Adipocyte (in vitro differentiated cells): ENCODE data around the gene NOX4.
"Not testable (repeated sequence)": the region's sequence is repeated elsewhere in the genome, so short reads cannot be mapped to it uniquely, and the experiment has no call there.

Experiments
- DNase-seq: peaks from one replicate; pipeline ENCODE4 v3.0.0-alpha.2; 2015; ENCODE audit warnings: low read depth
- H3K27me3 ChIP-seq: replicated peaks from 2 replicates; pipeline ENCODE4 v1.7.0; 2013; ENCODE audit warnings: mild to moderate bottlenecking, low read length, moderate library complexity; ENCODE audit not compliant: control insufficient read depth, insufficient read depth
- H3K36me3 ChIP-seq: 2 replicates; pipeline ENCODE4 v1.7.0; 2013; ENCODE audit warnings: low read length, mild to moderate bottlenecking, moderate library complexity; ENCODE audit not compliant: control insufficient read depth, insufficient read depth, severe bottlenecking
- H3K4me1 ChIP-seq: 2 replicates; pipeline ENCODE4 v1.7.0; 2013; ENCODE audit warnings: mild to moderate bottlenecking, low read length, moderate library complexity; ENCODE audit not compliant: control insufficient read depth, insufficient read depth
- H3K4me3 ChIP-seq: 2 replicates; pipeline ENCODE4 v1.7.0; 2013; ENCODE audit warnings: mild to moderate bottlenecking, low read length, moderate library complexity
- H3K9ac ChIP-seq: 2 replicates; pipeline ENCODE4 v1.7.0; 2013; ENCODE audit warnings: mild to moderate bottlenecking, low read length, moderate library complexity
- H3K9me3 ChIP-seq: 2 replicates; pipeline ENCODE4 v1.7.0; 2013; ENCODE audit warnings: mild to moderate bottlenecking, low read length, moderate library complexity; ENCODE audit not compliant: control insufficient read depth

The NOX4 gene

DNA sequence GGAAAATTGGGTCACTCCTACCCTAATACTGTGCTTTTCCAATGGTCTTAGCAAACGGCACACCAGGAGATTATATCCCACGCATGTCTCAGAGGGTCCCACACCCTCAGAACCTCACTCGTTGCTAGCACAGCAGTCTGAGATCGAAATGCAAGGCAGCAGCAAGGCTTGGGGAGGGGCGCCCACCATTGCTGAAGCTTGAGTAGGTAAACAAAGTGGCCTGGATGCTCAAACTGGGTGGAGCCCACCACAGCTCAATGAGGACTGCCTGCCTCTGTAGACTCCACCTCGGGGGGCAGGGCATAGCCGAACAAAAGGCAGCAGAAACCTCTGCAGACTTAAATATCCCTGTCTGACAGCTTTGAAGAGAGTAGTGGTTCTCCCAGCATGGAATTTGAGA lies 64.7 kb downstream of the NOX4 start:
- not testable (repeated sequence) for H3K4me1 ChIP-seq, H3K27me3 ChIP-seq, H3K9me3 ChIP-seq, H3K4me3 ChIP-seq, DNase-seq, H3K9ac ChIP-seq, H3K36me3 ChIP-seq

DNA sequence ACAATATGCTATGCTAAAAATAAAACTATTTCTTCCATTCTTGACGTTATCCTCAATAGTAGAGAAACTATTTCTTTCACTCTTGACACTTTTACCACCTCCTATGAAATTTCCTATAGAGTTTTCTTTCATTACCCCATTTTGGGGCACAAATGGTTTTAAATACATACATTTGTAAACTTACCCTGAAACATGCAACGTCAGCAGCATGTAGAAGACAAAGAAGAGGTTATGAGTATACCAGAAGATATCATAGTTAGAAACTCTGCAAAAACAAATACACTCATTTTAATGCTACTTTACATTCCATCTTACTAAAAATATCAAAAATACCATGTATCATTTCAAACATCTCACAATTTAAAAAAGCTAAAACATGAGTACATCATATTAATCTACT lies 69.5 kb downstream of the NOX4 start:
- H3K27me3 ChIP-seq, result no peaks in the 10 kb centered on the region

DNA sequence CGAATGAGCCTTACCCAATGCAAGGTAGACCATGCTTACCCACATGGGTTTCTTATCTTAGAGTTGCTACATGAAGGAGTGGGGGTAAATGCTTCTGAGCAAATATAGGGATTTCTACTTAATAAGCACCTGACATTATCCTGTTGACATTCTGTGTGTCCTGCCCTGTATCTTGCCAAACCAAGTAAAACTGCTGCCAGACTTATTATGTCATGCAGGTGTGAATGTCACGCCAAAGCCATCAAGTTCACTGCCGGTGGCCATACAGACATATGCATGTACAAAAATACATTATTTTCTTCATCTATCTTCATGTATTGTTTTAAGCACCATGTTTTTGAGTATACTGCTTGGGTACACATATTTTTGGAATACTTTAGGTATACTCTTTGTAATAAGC lies 70.2 kb downstream of the NOX4 start:
- no peak overlapping the region for H3K9ac ChIP-seq
- H3K27me3 ChIP-seq, result no peaks in the 10 kb centered on the region
- no peaks in the 10 kb centered on the region for H3K36me3 ChIP-seq
- no peak overlapping the region for H3K4me3 ChIP-seq
- H3K9me3 ChIP-seq, result no peaks in the 10 kb centered on the region
- DNase-seq, result no peak
- H3K4me1 ChIP-seq, result no peaks in the 10 kb centered on the region

More for the DNA sequence above, 69.5 kb downstream of the NOX4 start:
- Histone ChIP-seq H3K4me1 (no peaks in the 10 kb centered on the region), H3K36me3 (no peaks in the 10 kb centered on the region), H3K4me3 (no peak overlapping the region), H3K9me3 (no peaks in the 10 kb centered on the region), H3K9ac (no peak overlapping the region)
- DNase-seq, result no peak

DNA sequence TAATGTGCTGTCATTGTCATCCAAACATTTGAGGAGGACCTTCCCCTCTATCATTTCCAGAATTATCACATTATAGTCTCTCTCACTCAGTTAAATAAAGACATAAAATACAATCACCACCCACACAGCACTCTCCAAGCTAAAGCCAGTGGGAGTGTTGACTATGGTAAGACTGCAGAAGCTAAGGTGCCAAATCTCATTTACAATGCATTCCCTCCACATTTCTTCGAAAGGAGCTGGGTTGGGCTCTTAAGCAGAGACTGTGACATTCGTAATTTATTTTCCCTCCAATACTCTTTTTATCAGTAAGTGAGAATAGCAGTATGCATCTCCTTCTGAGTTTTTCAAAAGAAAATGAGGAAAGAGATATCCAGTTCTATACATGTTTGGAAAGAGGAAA lies 74.2 kb downstream of the NOX4 start:
- no peak for DNase-seq
- no peaks in the 10 kb centered on the region for H3K27me3 ChIP-seq
- no peaks in the 10 kb centered on the region for H3K4me1 ChIP-seq
- H3K4me3 ChIP-seq, result no peak overlapping the region
- H3K9ac ChIP-seq, result no peak overlapping the region
- H3K36me3 ChIP-seq, result no peaks in the 10 kb centered on the region
- no peaks in the 10 kb centered on the region for H3K9me3 ChIP-seq

DNA sequence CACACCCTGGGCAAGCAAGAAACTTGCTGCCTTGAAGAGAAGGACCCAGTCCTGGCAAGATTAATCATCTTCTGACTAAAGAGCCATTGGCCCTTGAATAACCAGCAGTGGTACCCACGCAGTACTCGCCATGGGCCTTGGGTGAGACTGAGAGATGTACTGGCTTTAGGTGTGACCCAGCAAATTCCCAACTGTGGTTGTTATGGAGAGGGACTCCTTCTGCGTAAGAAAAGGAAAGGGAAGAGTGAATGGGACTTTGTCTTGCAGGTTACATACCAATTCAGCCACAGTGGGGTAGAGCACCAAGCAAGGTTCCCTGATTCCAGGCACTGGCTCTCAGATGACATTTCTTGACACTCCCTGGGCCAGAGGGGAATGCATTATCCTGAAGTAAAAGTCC lies 80.1 kb downstream of the NOX4 start:
- H3K27me3 ChIP-seq, H3K4me1 ChIP-seq, H3K4me3 ChIP-seq, DNase-seq, H3K9ac ChIP-seq, H3K9me3 ChIP-seq, H3K36me3 ChIP-seq: not testable (repeated sequence)

DNA sequence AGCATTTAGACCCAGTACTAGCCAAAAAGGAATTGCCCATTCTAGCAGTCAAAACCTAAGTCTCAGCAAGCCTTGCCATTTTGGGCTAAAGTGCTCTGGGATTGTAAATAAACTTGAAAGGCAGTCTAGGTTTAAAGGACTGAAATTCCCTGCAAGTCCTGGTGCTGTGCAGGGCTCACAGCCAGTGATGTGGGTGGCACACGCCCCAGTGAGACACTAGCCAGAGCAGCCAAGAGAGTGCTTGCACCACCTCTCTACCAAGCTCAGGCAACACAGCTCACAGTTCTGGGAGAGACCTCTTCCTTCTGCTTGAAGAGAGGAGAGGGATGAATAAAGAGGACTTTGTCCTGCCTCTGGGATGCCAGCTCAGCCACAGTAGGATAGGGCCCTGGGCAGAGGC lies 80.5 kb downstream of the NOX4 start:
- not testable (repeated sequence) for H3K36me3 ChIP-seq, H3K4me1 ChIP-seq, H3K9ac ChIP-seq, H3K27me3 ChIP-seq, DNase-seq, H3K4me3 ChIP-seq, H3K9me3 ChIP-seq

DNA sequence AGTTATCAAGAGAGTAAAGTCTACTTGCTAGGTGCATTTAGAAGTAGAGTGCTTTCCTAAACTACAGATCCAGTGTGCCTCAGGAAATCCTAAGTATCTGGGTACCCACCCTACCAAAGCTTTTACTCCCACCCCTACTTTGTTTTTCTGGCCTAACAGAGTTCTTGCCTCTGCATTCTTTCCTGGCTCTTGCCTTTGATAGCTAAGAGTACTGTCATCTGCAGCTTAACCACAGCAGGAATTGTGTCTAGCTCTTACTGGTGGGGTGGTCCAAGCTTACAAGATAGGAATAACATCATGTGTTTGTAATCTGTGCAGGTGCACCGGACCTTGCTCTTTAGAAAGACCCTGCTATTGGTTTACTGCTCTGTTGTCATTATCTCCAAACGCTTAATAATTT lies 82.7 kb downstream of the NOX4 start:
- DNase-seq, H3K36me3 ChIP-seq, H3K4me1 ChIP-seq, H3K9ac ChIP-seq, H3K9me3 ChIP-seq, H3K4me3 ChIP-seq, H3K27me3 ChIP-seq: not testable (repeated sequence)

DNA sequence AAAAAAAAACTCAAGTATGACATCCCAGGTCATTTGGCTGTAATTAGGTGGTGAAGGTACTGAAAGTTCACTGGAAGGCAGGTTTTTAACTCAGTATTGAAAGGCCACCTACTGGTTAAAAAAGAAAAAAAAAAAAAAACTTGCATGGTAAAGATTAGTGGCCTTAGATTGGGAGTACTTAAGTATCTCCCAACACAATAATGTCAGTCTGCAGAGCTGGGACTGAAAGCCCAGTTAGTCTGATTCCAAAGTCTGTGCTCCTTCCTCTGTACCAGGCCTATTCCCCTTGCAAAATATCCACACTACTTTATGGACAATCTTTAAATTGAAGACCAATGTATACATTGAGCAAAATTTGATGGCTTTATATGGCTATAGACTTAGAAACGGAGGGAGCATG lies 85.5 kb downstream of the NOX4 start:
- Histone ChIP-seq H3K27me3 (no peaks in the 10 kb centered on the region), H3K4me1 (no peaks in the 10 kb centered on the region), H3K9ac (no peak overlapping the region), H3K9me3 (no peaks in the 10 kb centered on the region), H3K4me3 (no peak overlapping the region), H3K36me3 (no peaks in the 10 kb centered on the region)
- peak; percentile 40 for DNase-seq

DNA sequence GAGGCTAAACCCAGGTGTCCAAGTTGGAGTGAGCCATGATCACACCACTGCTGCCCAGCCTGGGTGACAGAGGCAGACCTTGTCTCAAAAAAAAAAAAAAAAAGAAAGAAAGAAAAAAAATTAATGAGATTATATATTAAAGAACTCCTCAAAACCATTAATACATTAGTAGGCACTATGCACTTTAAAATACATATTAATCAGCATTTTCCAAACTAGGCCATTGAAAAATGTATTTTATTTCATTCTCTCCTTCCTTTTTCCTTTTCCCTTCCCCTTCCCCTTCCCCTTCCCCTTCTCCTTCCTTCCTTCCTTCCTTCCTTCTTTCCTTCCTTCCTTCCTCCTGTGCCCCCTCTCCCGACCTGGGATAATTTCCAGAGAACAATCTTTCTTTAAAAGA lies 99.5 kb downstream of the NOX4 start:
- not testable (repeated sequence) for H3K4me3 ChIP-seq, H3K36me3 ChIP-seq, H3K9me3 ChIP-seq, H3K4me1 ChIP-seq, DNase-seq, H3K9ac ChIP-seq, H3K27me3 ChIP-seq

DNA sequence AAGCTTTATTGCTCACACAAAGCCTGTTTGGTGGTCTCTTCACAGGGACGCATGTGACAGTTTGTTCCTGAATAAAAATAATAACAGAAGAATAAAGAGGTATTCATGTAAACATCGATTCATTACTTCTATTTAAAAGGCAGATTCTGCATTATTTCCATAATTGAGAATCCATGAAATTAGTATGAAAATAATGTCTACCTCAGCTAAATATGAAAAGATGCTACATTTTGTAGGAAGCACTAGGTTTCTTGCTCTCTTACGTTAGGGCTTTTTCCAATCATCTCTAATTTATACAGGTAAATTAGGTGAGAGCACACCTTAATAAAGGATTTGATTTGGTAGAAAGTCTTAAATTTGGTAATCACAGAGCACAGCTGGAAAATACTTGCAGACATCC lies 103.7 kb downstream of the NOX4 start:
- H3K27me3 ChIP-seq, H3K9me3 ChIP-seq, H3K36me3 ChIP-seq, H3K9ac ChIP-seq, DNase-seq, H3K4me1 ChIP-seq, H3K4me3 ChIP-seq: not testable (repeated sequence)

DNA sequence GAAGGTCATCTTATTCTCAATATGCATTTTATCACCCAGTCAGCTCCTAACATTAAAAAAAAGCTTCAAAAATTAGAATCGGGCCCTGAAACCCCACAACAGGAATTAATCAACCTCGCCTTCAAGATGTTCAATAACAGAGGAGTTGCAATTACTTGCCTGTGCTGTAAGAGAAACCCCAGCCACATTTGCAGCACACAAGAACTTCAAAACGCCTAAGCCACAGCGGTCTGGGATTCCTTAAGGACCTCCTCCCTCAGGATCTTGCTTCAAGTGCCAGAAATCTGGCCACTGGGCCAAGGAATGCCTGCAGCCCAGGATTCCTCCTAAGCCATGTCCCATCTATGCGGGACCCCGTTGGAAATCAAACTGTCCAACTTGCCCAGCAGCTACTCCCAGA lies 108.2 kb downstream of the NOX4 start:
- H3K27me3 ChIP-seq, H3K4me3 ChIP-seq, DNase-seq, H3K9ac ChIP-seq, H3K9me3 ChIP-seq, H3K36me3 ChIP-seq: not testable (repeated sequence)
- H3K4me1 ChIP-seq, result peaks cover 18% of the 10 kb centered on the region

DNA sequence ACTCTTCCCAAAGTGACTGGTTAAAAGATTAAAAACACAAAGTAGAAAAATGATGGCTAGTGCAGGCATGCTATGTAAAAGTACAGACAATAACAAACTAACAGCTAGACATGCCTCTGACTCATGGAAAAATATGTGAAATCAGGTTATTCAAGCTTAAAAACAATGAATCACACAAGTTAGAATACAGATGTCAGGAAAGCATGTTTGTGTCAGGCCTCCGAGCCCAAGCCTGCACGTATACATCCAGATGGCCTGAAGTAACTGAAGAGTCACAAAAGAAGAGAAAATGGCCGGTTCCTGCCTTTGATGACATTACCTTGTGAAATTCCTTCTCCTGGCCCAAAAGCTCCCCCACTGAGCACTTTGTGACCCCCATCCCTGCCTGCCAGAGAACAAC lies 110.1 kb downstream of the NOX4 start:
- H3K9me3 ChIP-seq, result peaks cover 9% of the 10 kb centered on the region
- no peaks in the 10 kb centered on the region for H3K27me3 ChIP-seq
- no peaks in the 10 kb centered on the region for H3K36me3 ChIP-seq
- DNase-seq, result peak; percentile 95
- H3K4me1 ChIP-seq, result peaks cover 18% of the 10 kb centered on the region
- peak overlapping the region; percentile 37 for H3K9ac ChIP-seq
- peak overlapping the region; percentile 33 for H3K4me3 ChIP-seq
